ENCODE measurements around the gene ZKSCAN1.

- no peak for TF ChIP-seq CTCF (IDR thresholded peaks at IDR 0.05)
- TF ChIP-seq POLR2A (IDR thresholded peaks at IDR 0.05) = no peak
Observed at GRCh38 chr7:100038326-100038725, 22.9 kb downstream of the ZKSCAN1 start.

All from Peyer's patch (tissue), 4 donors.